LNCAP (cell line): ENCODE data around the gene TSPAN6.

Source experiments
- TF ChIP-seq, protein P1 (sequence below): fragments of 450-650 bp; IDR thresholded peaks from 2 replicates; pipeline ENCODE4 v1.5.1; 2017; ENCODE audit warnings: mild to moderate bottlenecking

TSPAN6 gene

DNA sequence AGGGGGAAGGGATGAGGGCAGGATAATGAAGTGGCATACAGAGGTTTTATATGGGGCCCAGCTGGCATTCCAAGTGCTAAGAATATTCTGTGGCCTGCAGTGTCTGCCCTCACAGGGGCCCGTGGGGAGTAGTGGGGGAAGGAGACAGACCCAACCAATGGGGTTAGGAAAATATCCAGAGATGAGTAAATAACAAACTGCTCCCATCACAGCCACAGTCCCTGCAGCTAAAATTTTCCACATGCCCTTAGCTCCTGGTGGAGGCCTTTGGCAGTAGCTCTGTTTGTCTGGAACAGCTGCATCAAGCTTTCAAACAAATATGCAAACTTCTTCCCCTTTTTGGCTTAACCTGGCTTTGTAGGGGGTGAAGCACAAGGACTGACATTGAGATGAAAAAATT, 10.5 kb upstream of the TSPAN6 start:
- TF ChIP-seq, protein P1, sequence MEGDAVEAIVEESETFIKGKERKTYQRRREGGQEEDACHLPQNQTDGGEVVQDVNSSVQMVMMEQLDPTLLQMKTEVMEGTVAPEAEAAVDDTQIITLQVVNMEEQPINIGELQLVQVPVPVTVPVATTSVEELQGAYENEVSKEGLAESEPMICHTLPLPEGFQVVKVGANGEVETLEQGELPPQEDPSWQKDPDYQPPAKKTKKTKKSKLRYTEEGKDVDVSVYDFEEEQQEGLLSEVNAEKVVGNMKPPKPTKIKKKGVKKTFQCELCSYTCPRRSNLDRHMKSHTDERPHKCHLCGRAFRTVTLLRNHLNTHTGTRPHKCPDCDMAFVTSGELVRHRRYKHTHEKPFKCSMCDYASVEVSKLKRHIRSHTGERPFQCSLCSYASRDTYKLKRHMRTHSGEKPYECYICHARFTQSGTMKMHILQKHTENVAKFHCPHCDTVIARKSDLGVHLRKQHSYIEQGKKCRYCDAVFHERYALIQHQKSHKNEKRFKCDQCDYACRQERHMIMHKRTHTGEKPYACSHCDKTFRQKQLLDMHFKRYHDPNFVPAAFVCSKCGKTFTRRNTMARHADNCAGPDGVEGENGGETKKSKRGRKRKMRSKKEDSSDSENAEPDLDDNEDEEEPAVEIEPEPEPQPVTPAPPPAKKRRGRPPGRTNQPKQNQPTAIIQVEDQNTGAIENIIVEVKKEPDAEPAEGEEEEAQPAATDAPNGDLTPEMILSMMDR, result no peak

DNA sequence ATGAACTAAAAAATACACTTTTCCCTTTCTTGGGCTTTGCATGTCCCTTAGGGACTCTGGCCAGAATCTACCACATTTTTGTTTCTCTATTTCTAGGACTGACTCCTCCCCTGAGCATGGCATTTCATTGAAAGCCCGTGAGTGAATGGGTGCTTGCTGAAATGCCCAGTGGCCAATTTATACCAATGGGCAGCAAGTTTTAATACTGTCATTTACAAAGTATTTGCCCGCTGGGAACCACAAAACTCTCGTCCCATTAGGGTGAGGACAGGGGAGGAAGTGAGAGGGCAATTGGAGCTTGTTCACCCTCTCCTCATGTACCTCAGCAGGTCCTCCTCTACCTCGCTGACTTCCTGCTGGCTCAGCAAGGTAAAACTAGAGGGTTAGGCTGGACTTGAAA, 8.5 kb upstream of the TSPAN6 start:
- TF ChIP-seq, protein P1, result no peak

DNA sequence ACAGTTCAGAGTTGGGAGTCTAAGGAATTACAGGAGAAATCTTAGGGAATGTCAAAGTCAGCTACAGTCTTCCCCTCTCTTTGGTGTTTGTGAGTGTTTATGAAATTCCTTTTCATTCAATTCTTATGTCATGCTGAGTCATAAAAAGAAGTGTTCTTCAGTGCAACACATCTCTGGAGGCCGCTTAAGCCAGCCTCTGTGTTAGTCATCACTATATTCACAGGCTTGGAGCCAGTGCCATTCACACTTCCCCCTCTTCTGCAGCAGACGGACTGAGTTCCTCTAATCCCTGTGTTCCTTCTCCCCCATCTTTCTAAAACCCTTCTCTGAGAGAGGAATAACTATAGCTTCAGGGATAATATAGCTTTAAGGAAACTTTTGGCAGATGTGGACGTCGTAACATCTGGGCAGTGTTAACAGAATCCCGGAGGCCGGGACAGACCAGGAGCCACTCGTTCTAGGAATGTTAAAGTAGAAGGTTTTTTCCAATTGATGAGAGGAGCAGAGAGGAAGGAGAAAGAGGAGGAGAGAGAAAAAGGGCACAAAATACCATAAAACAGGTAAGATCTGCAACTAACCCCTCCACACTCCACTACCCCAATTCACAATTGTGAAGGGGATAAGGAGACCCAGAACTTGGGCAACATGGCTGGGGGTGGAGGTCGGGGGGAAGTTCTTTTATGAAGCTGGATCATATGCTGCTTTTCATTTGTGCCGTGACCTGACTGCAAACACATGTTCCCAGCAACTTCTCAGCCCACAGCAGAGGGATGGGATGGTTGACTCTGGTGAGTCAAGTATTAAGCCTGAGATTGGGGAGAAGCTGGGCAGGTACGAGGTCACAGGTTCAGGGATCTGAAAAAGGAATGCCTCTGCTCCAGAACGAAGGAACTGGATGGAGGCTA, 7.6 kb upstream of the TSPAN6 start, which contains the start of gene SRPX2:
Gene SRPX2, plus strand, starts transcription at position 244 of the 905 bp plus-strand sequence. CDS start 2,124 bp downstream, outside the sequence.
- TF ChIP-seq, protein P1, result no peak

DNA sequence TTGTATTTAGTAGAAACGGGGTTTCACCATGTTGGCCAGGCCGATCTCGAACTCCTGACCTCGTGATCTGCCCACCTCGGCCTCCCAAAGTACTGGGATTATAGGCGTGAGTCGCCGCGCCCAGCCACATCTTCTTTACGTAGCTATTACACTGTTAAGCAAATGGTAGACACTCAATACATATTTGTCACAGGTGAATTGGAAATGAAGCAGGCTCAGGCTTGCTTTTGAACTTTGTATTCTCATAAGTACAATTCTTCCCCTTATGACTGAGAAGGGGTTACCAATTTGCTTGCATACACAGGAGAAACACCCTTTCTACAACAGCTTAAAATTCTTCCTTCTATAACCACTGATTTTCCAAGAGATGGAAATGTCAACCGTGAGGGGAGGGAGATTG, 6.6 kb upstream of the TSPAN6 start:
- TF ChIP-seq, protein P1, result no peak

DNA sequence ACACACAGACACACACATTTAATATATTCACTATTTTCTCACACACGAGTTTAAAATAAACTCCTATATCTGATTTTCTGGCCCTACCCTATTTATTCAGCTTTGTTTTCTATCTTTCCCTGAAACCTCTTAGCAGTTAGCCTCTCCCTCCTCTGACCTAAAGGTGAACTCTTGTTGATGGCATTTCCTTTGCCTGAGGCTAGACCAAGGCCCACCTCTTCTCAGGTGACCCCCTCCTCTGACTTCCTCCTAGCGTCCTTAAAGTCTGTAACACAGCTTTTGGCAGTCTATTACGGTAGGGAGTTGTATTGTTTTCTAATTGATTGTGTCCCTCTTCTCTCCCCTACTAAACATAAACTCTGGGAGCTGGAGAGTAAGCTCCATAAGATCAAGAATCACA, 5.7 kb upstream of the TSPAN6 start:
- TF ChIP-seq, protein P1, result no peak

DNA sequence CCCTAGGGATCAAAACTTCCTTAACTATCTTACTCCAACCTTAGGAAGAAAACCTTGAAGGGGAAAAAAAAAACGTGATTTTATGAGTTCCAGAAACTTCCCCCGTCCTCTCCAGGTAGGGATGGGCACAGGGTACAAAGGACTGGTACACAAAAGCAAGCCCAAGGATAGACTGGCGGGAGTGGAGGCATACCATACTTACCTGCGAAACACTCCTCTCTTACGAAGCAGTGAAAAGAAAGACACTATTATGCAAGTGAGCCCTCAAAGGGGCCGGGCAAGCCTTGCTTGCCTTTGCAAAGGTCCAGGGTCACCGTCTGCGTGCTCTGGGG, 651 bp downstream of the TSPAN6 start:
- TF ChIP-seq, protein P1, result no peak

DNA sequence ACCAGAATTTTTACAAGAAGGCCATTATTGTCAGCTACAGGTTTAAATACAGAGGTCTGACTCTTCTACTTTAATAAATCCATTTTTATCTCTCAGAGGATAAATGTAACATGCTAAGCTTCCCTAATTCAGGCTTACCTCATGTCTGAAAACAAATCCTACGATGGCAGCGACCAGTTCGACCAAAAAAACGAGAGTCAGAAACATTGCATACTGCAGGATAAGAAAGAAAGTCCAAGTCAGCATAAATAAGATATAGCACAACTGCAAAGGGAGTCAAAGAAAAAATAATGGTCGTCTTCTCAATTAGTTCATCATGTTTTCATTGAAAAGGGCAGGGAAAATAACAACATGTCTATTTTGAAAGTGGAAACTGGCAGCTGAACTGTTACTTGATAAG, 1.6 kb downstream of the TSPAN6 start:
- TF ChIP-seq, protein P1, result no peak
